ENCODE results near the gene ERVK3-1. TPM values are rescaled to one million over a fixed set of nuclear protein-coding genes. Genes with fewer than 3 reads are reported as not detected.
A peak's percentile ranks its signal among the peaks of the same experiment; 100 is the strongest.
"Not testable (repeated sequence)": the region's sequence is repeated elsewhere in the genome, so short reads cannot be mapped to it uniquely, and the experiment has no call there.

ERVK3-1 gene
- total and polyA plus RNA-seq, 2 of the 8 experiments (the other 6 are each of a cell fraction or from before 2014, with no cell fraction given) = 29.9 to 31.5 TPM

DNA sequence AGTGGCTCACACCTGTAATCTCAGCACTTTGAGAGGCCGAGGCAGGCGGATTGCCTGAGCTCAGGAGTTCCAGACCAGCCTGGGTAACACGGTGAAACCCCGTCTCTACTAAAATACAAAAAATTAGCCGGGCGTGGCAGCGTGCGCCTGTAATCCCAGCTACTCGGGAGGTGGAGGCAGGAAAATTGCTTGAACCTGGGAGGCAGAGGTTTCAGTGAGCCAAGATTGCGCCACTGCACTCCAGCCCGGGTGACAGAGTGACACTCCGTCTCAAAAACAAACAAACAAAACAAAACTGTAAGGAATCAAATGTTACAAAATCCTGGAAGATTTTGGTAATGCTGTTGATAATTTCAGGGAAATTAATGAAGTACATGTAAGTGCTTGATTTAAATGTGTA lies 42.9 kb downstream of the ERVK3-1 start:
- not testable (repeated sequence) for H2BK15ac ChIP-seq (ENCODE audit: low read length); H3K36me3 ChIP-seq (ENCODE audit: control insufficient read depth in 2 of 4, insufficient read depth in 4 of 4, low read length in 3 of 4); H3K9me3 ChIP-seq (ENCODE audit: insufficient read depth in 2 of 2, low read depth in 1 of 2, low read length in 1 of 2); DNase-seq (ENCODE audit: low read depth in 1 of 2, low spot score in 2 of 2); H4K5ac ChIP-seq (ENCODE audit: insufficient read length, low read depth, low read length); H2BK5ac ChIP-seq (ENCODE audit: low read depth, low read length); H2AK5ac ChIP-seq (ENCODE audit: low read depth, low read length); H3K4me1 ChIP-seq (replicated peaks in 1 of 4; ENCODE audit: control insufficient read depth in 3 of 4, insufficient read depth in 4 of 4, low read length in 3 of 4); H3K27ac ChIP-seq (ENCODE audit: low read depth, low read length); H3K4ac ChIP-seq (replicated peaks; ENCODE audit: insufficient read length, low read depth, low read length); H3K27me3 ChIP-seq (replicated peaks in 1 of 4; ENCODE audit: control insufficient read depth in 3 of 4, extremely low read depth in 1 of 4, insufficient read depth in 3 of 4, low read length in 3 of 4); FAIRE-seq; H3K9ac ChIP-seq (replicated peaks in 1 of 4; ENCODE audit: extremely low read depth in 1 of 4, low read depth in 3 of 4, low read length in 3 of 4); H3K23me2 ChIP-seq (ENCODE audit: low read depth, low read length); H3K23ac ChIP-seq (ENCODE audit: insufficient read length); H2BK120ac ChIP-seq (replicated peaks; ENCODE audit: low read depth, low read length); H3K14ac ChIP-seq (ENCODE audit: insufficient read length); H2BK12ac ChIP-seq (ENCODE audit: low read depth, low read length); H2BK20ac ChIP-seq (ENCODE audit: low read length); H4K91ac ChIP-seq (replicated peaks; ENCODE audit: insufficient read length, low read length); H3K79me1 ChIP-seq (ENCODE audit: low read depth, low read length); H3K56ac ChIP-seq (replicated peaks; ENCODE audit: insufficient read length, low read depth, low read length); H3K18ac ChIP-seq (ENCODE audit: extremely low read depth, low read length); H4K8ac ChIP-seq (ENCODE audit: extremely low read depth, insufficient read depth, low read length); H4K20me1 ChIP-seq (replicated peaks in 1 of 2; ENCODE audit: control insufficient read depth in 1 of 2, insufficient read depth in 2 of 2, low read length in 2 of 2); H3K79me2 ChIP-seq (ENCODE audit: control insufficient read depth in 1 of 2, insufficient read depth in 2 of 2, low read length in 2 of 2)
- POLR2A ChIA-PET (ENCODE audit: partially characterized antibody) = interaction anchor here (0.7 to 11.4 kb wide), 11 partner anchors 8 to 165 kb away, joined by 3 to 102 read pairs (median 4); partner anchors contain the start of genes ZNF274, ZNF497, ZNF544 and ZSCAN22
- CTCF ChIA-PET (ENCODE audit: partially characterized antibody) = interaction anchor here (0.6 to 2.4 kb wide), 8 partner anchors 9 to 70 kb away, joined by 3 to 13 read pairs (median 5); partner anchors contain the start of gene ZNF837
- peak overlapping the region; percentile 76 to 78 for H3K4me2 ChIP-seq (ENCODE audit: insufficient read depth in 1 of 2, low read depth in 2 of 2, low read length in 2 of 2)
- peak overlapping the region; percentile 78 to 88 (median 82) for H3K4me3 ChIP-seq (ENCODE audit: extremely low read depth in 1 of 4, insufficient read depth in 2 of 4, low read depth in 3 of 4, low read length in 4 of 4)
- 0 out of 2 replicates have a peak overlapping the region, but pooled peaks have one; percentile 63 for H2AFZ ChIP-seq (ENCODE audit: low read length)
- WGBS, 2 experiments (ENCODE audit: extremely low coverage in 1 of 2, insufficient coverage in 1 of 2, insufficient read length in 1 of 2, insufficient replicate concordance in 2 of 2, low coverage in 1 of 2, low lambda C conversion rate in 2 of 2, missing lambda C conversion rate in 1 of 2) = 28% methylated on average over 12 of the region's 12 CpGs; no CpG with 5 or more reads in 1 of the 2 experiments
- 0 out of 2 replicates have a peak, but pooled peaks have one; percentile 5 for TF ChIP-seq CEBPB (IDR thresholded peaks at IDR 0.05; ENCODE audit: low read depth, low read length)
